ENCODE results near the gene TYR. TPM values are rescaled to one million over a fixed set of nuclear protein-coding genes. Genes with fewer than 3 reads are reported as not detected.

The TYR gene
- total RNA-seq, 1 experiment from 2014 or later = not detected

DNA sequence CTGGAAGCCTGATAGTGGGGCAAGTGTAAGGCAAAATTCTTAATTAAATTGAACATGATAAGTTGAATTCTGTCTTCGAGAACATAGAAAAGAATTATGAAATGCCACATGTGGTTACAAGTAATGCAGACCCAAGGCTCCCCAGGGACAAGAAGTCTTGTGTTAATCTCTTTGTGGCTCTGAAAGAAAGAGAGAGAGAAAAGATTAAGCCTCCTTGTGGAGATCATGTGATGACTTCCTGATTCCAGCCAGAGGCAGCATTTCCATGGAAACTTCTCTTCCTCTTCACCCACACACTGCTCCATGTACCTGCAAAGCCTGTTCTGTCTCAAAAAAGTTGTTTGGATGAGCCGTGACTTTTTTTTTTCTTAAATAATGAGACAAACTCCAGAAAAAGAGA lies 1.9 kb upstream of the TYR start:
- TF ChIP-seq SIN3A (IDR thresholded peaks at IDR 0.05; ENCODE audit: borderline replicate concordance, insufficient read depth, low read depth, low read length) (no peak), TCF7L2 (IDR thresholded peaks at IDR 0.05; ENCODE audit: low read depth, low read length) (no peak)
- CTCF ChIA-PET = no interaction called here
- in situ Hi-C loops (cut with HindIII; ENCODE audit: low pct_unique_long_range_greater_than_20kb, low sequenced_read_pairs) = no loop called here
- no TSS peak for BruUV-seq (replicated peaks)
- no peaks in the 10 kb centered on the region for H3K9me3 ChIP-seq (ENCODE audit: control insufficient read depth, insufficient read depth, low read depth, low read length)
- no peak overlapping the region for H3K4me3 ChIP-seq (ENCODE audit: low read depth in 2 of 2, low read length in 2 of 2)
- POLR2A ChIA-PET = interaction anchor here (0.7 kb wide), 1 partner anchor 15 kb away, joined by 3 read pairs; no protein-coding TSS in a partner anchor
- intact Hi-C loops (cut with micrococcal nuclease; ENCODE audit: unreplicated experiment) = no loop called here
- no peaks in the 10 kb centered on the region for H3K27me3 ChIP-seq (ENCODE audit: control insufficient read depth, insufficient read depth, low read length)
- no peak for DNase-seq (ENCODE audit: low read depth, low spot score)
- H3K27ac ChIP-seq (ENCODE audit: low read length) = no peak overlapping the region
- no peaks in the 10 kb centered on the region for H3K4me1 ChIP-seq (ENCODE audit: control insufficient read depth, insufficient read depth, low read length)
- no peak for ATAC-seq
- H3K36me3 ChIP-seq (ENCODE audit: control insufficient read depth, insufficient read depth, low read length) = no peaks in the 10 kb centered on the region

DNA sequence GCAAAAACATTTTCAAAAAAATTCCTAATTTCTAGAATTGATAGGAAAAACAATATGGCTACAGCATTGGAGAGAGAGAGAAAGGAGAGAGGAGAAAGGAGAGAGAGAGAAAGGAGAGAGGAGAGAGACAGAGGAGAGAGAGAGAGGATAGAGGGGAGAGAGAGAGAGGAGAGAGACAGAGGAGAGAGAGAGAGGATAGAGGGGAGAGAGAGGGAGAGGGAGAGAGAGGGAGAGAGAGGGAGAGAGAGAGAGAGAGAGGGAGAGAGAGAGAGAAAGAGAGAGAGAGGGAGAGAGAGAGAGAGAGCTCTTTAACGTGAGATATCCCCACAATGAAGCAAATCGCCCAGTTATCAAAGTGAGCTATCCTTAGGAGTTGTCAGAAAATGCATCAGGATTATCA lies 737 bp upstream of the TYR start:
- no peaks in the 10 kb centered on the region for H3K36me3 ChIP-seq (ENCODE audit: control insufficient read depth, insufficient read depth, low read length)
- in situ Hi-C loops (cut with HindIII; ENCODE audit: low pct_unique_long_range_greater_than_20kb, low sequenced_read_pairs) (no loop called here), intact Hi-C loops (cut with micrococcal nuclease; ENCODE audit: unreplicated experiment) (no loop called here)
- BruUV-seq (replicated peaks) = no TSS peak
- no peaks in the 10 kb centered on the region for H3K4me1 ChIP-seq (ENCODE audit: control insufficient read depth, insufficient read depth, low read length)
- TF ChIP-seq SIN3A (IDR thresholded peaks at IDR 0.05; ENCODE audit: borderline replicate concordance, insufficient read depth, low read depth, low read length) = no peak
- TF ChIP-seq, protein P1, sequence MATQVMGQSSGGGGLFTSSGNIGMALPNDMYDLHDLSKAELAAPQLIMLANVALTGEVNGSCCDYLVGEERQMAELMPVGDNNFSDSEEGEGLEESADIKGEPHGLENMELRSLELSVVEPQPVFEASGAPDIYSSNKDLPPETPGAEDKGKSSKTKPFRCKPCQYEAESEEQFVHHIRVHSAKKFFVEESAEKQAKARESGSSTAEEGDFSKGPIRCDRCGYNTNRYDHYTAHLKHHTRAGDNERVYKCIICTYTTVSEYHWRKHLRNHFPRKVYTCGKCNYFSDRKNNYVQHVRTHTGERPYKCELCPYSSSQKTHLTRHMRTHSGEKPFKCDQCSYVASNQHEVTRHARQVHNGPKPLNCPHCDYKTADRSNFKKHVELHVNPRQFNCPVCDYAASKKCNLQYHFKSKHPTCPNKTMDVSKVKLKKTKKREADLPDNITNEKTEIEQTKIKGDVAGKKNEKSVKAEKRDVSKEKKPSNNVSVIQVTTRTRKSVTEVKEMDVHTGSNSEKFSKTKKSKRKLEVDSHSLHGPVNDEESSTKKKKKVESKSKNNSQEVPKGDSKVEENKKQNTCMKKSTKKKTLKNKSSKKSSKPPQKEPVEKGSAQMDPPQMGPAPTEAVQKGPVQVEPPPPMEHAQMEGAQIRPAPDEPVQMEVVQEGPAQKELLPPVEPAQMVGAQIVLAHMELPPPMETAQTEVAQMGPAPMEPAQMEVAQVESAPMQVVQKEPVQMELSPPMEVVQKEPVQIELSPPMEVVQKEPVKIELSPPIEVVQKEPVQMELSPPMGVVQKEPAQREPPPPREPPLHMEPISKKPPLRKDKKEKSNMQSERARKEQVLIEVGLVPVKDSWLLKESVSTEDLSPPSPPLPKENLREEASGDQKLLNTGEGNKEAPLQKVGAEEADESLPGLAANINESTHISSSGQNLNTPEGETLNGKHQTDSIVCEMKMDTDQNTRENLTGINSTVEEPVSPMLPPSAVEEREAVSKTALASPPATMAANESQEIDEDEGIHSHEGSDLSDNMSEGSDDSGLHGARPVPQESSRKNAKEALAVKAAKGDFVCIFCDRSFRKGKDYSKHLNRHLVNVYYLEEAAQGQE (IDR thresholded peaks at IDR 0.05; ENCODE audit: insufficient read depth in 1 of 2, low read depth in 2 of 2, low read length in 1 of 2) = no peak
- TF ChIP-seq POLR2AphosphoS5 (IDR thresholded peaks at IDR 0.05; ENCODE audit: low read depth, low read length) = no peak
- TF ChIP-seq, protein P2, sequence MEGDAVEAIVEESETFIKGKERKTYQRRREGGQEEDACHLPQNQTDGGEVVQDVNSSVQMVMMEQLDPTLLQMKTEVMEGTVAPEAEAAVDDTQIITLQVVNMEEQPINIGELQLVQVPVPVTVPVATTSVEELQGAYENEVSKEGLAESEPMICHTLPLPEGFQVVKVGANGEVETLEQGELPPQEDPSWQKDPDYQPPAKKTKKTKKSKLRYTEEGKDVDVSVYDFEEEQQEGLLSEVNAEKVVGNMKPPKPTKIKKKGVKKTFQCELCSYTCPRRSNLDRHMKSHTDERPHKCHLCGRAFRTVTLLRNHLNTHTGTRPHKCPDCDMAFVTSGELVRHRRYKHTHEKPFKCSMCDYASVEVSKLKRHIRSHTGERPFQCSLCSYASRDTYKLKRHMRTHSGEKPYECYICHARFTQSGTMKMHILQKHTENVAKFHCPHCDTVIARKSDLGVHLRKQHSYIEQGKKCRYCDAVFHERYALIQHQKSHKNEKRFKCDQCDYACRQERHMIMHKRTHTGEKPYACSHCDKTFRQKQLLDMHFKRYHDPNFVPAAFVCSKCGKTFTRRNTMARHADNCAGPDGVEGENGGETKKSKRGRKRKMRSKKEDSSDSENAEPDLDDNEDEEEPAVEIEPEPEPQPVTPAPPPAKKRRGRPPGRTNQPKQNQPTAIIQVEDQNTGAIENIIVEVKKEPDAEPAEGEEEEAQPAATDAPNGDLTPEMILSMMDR (IDR thresholded peaks at IDR 0.05) = no peak
- no peak for TF ChIP-seq TCF7L2 (IDR thresholded peaks at IDR 0.05; ENCODE audit: low read depth, low read length)
- no peaks in the 10 kb centered on the region for H3K27me3 ChIP-seq (ENCODE audit: control insufficient read depth, insufficient read depth, low read length)
- DNase-seq (ENCODE audit: low read depth, low spot score) (no peak), ATAC-seq (no peak)
- no peak overlapping the region for H3K27ac ChIP-seq (ENCODE audit: low read length)
- POLR2A ChIA-PET = no interaction called here
- no peak overlapping the region for H3K4me3 ChIP-seq (ENCODE audit: low read depth in 2 of 2, low read length in 2 of 2)
- no peaks in the 10 kb centered on the region for H3K9me3 ChIP-seq (ENCODE audit: control insufficient read depth, insufficient read depth, low read depth, low read length)
- CTCF ChIA-PET = no interaction called here

DNA sequence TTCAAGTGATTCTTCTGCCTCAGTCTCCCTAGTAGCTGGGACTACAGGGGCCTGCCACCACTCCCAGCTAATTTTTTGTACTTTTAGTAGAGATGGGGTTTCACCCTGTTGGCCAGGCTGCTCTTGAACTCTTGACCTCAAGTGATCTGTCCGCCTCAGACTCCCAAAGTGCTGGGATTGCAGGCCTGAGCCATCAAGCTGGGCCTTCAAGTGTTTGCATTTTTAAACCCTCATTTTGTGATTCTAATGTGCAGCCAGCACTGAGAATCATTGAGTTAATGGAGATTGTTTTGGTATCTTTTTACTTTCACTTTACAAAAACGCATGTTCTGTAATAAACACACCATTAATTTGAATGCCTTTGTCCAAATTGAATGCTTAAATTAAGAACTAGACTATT lies 3.4 kb downstream of the TYR start:
- CTCF ChIA-PET = no interaction called here
- in situ Hi-C loops (cut with HindIII; ENCODE audit: low pct_unique_long_range_greater_than_20kb, low sequenced_read_pairs) = no loop called here
- no peaks in the 10 kb centered on the region for H3K27me3 ChIP-seq (ENCODE audit: control insufficient read depth, insufficient read depth, low read length)

More for the DNA sequence above, 3.4 kb downstream of the TYR start:
- H3K9me3 ChIP-seq (ENCODE audit: control insufficient read depth, insufficient read depth, low read depth, low read length) = no peaks in the 10 kb centered on the region
- intact Hi-C loops (cut with micrococcal nuclease; ENCODE audit: unreplicated experiment) = no loop called here
- TF ChIP-seq, protein P1 (IDR thresholded peaks at IDR 0.05; ENCODE audit: insufficient read depth in 1 of 2, low read depth in 2 of 2, low read length in 1 of 2) = no peak
- TF ChIP-seq TCF7L2 (IDR thresholded peaks at IDR 0.05; ENCODE audit: low read depth, low read length) = no peak
- no peak for TF ChIP-seq POLR2AphosphoS5 (IDR thresholded peaks at IDR 0.05; ENCODE audit: low read depth, low read length)
- no peak for TF ChIP-seq SIN3A (IDR thresholded peaks at IDR 0.05; ENCODE audit: borderline replicate concordance, insufficient read depth, low read depth, low read length)
- TF ChIP-seq, protein P2 (IDR thresholded peaks at IDR 0.05) = no peak
- POLR2A ChIA-PET = no interaction called here
- no peak overlapping the region for H3K4me3 ChIP-seq (ENCODE audit: low read depth in 2 of 2, low read length in 2 of 2)
- H3K36me3 ChIP-seq (ENCODE audit: control insufficient read depth, insufficient read depth, low read length) = no peaks in the 10 kb centered on the region; the same call in 1 of the 2 replicates
- BruUV-seq (replicated peaks) = no TSS peak
- DNase-seq (ENCODE audit: low read depth, low spot score) (no peak), ATAC-seq (no peak)
- H3K27ac ChIP-seq (ENCODE audit: low read length) = no peak overlapping the region
- H3K4me1 ChIP-seq (ENCODE audit: control insufficient read depth, insufficient read depth, low read length) = no peaks in the 10 kb centered on the region
